ENCODE results near the gene KCND2. TPM values are rescaled to one million over a fixed set of nuclear protein-coding genes. Genes with fewer than 3 reads are reported as not detected.

KCND2 gene
- polyA plus RNA-seq, 3 donors = not detected

- Histone ChIP-seq H3K9ac (ENCODE audit: insufficient read depth, low read length, poor library complexity, severe bottlenecking) (no peak overlapping the region), H3K27me3 (ENCODE audit: control insufficient read depth in 2 of 2, insufficient read depth in 2 of 2, low read length in 2 of 2) (no peaks in the 10 kb centered on the region), H3K79me2 (ENCODE audit: insufficient read depth, low read length) (no peaks in the 10 kb centered on the region), H3K27ac (ENCODE audit: low read depth in 1 of 2, low read length in 2 of 2) (no peak overlapping the region), H3K4me3 (replicated peaks in 1 of 3; ENCODE audit: low read depth in 2 of 3, low read length in 3 of 3) (no peak overlapping the region), H2AFZ (ENCODE audit: insufficient read depth, low read depth, low read length, poor library complexity, severe bottlenecking) (no peak overlapping the region), H3K36me3 (replicated peaks in 1 of 2; ENCODE audit: control insufficient read depth in 1 of 2, insufficient read depth in 2 of 2, low read length in 2 of 2) (no peaks in the 10 kb centered on the region), H3K4me1 (ENCODE audit: control insufficient read depth in 1 of 2, insufficient read depth in 2 of 2, low read length in 2 of 2) (no peaks in the 10 kb centered on the region), H3K9me3 (replicated peaks in 1 of 2; ENCODE audit: control insufficient read depth in 1 of 2, insufficient read depth in 1 of 2, low read length in 2 of 2) (no peaks in the 10 kb centered on the region), H3K4me2 (replicated peaks; ENCODE audit: extremely low read depth, low read length, poor library complexity, severe bottlenecking) (no peak overlapping the region), H4K20me1 (ENCODE audit: insufficient read depth, low read length) (no peaks in the 10 kb centered on the region)
- intact Hi-C loops (cut with micrococcal nuclease) = no loop called here
- TF ChIP-seq CTCF (IDR thresholded peaks at IDR 0.05) = no peak
- no peaks in the 10 kb centered on the region for H3K4me1 Mint-ChIP-seq
- no peak for DNase-seq
- H3K27me3 Mint-ChIP-seq (ENCODE audit: low read depth in 3 of 3) = no peaks in the 10 kb centered on the region
- H3K9me3 Mint-ChIP-seq = peaks cover 0 to 3% (median 0%) of the 10 kb centered on the region in 7 donors
- H3K27ac Mint-ChIP-seq = no peak overlapping the region
- WGBS (ENCODE audit: insufficient coverage) = 29% methylated on average over 1 of the region's 3 CpGs
- no peaks in the 10 kb centered on the region for H3K36me3 Mint-ChIP-seq
- no peak overlapping the region for H3K4me3 Mint-ChIP-seq
Measured at GRCh38 chr7:120320218-120320961, 47.4 kb downstream of the KCND2 start.

DNA sequence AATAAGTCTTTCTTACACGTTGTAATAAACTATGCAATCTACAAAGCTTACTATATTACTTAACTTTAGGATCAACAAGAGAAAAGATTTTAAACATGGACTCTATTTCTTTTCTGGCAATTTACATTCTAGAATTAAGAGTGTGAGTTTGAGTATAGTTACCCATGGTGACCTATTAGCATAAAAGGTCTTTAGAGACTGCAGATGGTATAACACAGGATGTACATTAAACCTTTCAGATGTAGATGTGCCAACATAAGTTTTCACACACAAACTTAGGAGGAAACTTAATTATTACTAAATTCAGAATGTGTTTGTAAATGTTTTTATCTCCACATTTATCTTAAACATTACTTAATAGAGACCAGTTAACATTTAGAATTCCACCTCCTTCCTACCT is 54.1 kb downstream of the KCND2 start:
- no peak overlapping the region for H2AFZ ChIP-seq (ENCODE audit: insufficient read depth, low read depth, low read length, poor library complexity, severe bottlenecking)
- H3K4me1 ChIP-seq (ENCODE audit: control insufficient read depth in 1 of 2, insufficient read depth in 2 of 2, low read length in 2 of 2) = no peaks in the 10 kb centered on the region
- H4K20me1 ChIP-seq (ENCODE audit: insufficient read depth, low read length) = no peaks in the 10 kb centered on the region
- H3K9me3 ChIP-seq (replicated peaks in 1 of 2; ENCODE audit: control insufficient read depth in 1 of 2, insufficient read depth in 1 of 2, low read length in 2 of 2) = no peaks in the 10 kb centered on the region
- no peak for DNase-seq
- H3K36me3 ChIP-seq (replicated peaks in 1 of 2; ENCODE audit: control insufficient read depth in 1 of 2, insufficient read depth in 2 of 2, low read length in 2 of 2) = no peaks in the 10 kb centered on the region
- no peaks in the 10 kb centered on the region for H3K27me3 ChIP-seq (ENCODE audit: control insufficient read depth in 2 of 2, insufficient read depth in 2 of 2, low read length in 2 of 2)
- H3K27ac Mint-ChIP-seq = no peak overlapping the region
- H3K9me3 Mint-ChIP-seq = peaks cover 0 to 5% (median 0%) of the 10 kb centered on the region in 7 donors
- no peak overlapping the region for H3K4me3 Mint-ChIP-seq
- no peak overlapping the region for H3K9ac ChIP-seq (ENCODE audit: insufficient read depth, low read length, poor library complexity, severe bottlenecking)
- no peak overlapping the region for H3K4me3 ChIP-seq (replicated peaks in 1 of 3; ENCODE audit: low read depth in 2 of 3, low read length in 3 of 3)
- no CpG with 5 or more reads among the region's 1 CpG for WGBS (ENCODE audit: insufficient coverage)
- no peaks in the 10 kb centered on the region for H3K36me3 Mint-ChIP-seq
- H3K4me2 ChIP-seq (replicated peaks; ENCODE audit: extremely low read depth, low read length, poor library complexity, severe bottlenecking) = no peak overlapping the region
- H3K27ac ChIP-seq (ENCODE audit: low read depth in 1 of 2, low read length in 2 of 2) = no peak overlapping the region
- H3K27me3 Mint-ChIP-seq (ENCODE audit: low read depth in 3 of 3) = no peaks in the 10 kb centered on the region
- H3K79me2 ChIP-seq (ENCODE audit: insufficient read depth, low read length) = no peaks in the 10 kb centered on the region
- no peak for TF ChIP-seq CTCF (IDR thresholded peaks at IDR 0.05)
- H3K4me1 Mint-ChIP-seq = no peaks in the 10 kb centered on the region
- intact Hi-C loops (cut with micrococcal nuclease) = no loop called here

Data from CD14-positive monocyte (primary cell).